Measurements from ENCODE around the gene KCNH4. TPM values are rescaled to one million over a fixed set of nuclear protein-coding genes. Genes with fewer than 3 reads are reported as not detected.

KCNH4 gene
- total and polyA plus RNA-seq, 2 of the 13 experiments (the other 11 are each of a cell fraction or from before 2014, with no cell fraction given): 0.01 to 0.09 TPM

DNA sequence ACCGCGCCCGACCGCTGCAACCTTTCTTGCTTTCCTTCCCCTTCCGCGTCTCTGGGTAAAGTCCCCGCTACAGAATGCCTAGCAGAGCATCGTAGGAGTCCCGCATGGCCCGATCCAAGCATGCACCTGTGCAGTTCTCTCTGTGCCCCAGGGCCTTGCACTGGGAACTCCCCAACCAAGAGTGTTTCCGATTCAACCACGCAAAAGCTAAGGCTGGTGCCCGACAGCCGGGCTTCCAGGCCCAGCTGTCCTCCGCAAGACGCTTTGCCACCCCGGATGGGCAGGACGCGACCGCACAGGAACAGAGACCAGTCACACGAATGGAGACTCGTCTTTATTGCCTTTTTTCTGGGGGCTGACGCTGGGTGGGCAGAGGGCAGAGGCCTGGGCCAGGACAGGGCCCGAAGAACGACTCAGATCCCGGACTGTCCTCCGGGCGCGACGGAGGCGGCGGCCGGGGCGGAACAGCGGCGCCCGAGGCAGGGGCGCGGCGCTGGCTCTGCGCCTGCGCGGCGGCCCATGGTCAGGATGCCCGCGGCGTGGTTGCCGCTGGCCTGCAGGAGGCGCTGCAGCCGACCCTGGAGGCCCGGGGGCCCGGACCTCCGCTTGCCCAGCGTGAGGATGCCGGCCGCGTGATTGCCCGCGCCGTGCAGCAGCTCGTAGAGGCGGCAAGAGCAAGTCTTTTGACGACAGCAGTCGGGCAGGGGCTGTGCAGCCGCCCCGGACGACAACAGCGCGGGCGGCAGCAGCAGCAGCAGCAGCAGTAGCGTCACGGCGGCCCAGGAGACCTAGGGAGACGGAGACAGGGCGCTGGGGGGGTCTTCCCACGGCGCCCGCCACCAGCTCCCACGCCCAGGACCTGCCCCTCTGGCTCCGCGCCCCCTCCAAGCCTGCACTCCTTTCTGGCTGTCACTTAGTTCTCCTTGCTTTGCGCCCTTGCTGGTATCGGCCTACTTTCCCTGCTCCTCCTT lies 3.1 kb upstream of the KCNH4 start (continued):
- TF ChIP-seq ZNF691 (CRISPR knock-in tag; IDR thresholded peaks at IDR 0.05; ENCODE audit: borderline replicate concordance, low read depth) (peak; percentile 70; the same call in 1 of the 2 replicates), ZBTB42 (CRISPR knock-in tag; IDR thresholded peaks at IDR 0.05) (peak; percentile 86; the same call in 1 of the 2 replicates), REST (IDR thresholded peaks at IDR 0.05; ENCODE audit: borderline replicate concordance in 1 of 2, low read depth in 1 of 2, low read length in 2 of 2) (peak in 1 of 2 experiments; percentile 50; a peak in 1 of 4 replicates), ZNF431 (CRISPR knock-in tag; IDR thresholded peaks at IDR 0.05; ENCODE audit: borderline replicate concordance, low read depth) (peak; percentile 80; the same call in 1 of the 2 replicates), ZFP90 (CRISPR knock-in tag; IDR thresholded peaks at IDR 0.05; ENCODE audit: borderline replicate concordance) (peak; percentile 71; the same call in 1 of the 2 replicates), ZC3H4 (CRISPR knock-in tag; IDR thresholded peaks at IDR 0.05; ENCODE audit: borderline replicate concordance) (no peak), PLRG1 (conservative IDR thresholded peaks at IDR 0.05) (no peak), ZMYM3 (CRISPR knock-in tag; IDR thresholded peaks at IDR 0.05) (no peak; the same call in 1 of the 2 replicates), FIP1L1 (IDR thresholded peaks at IDR 0.05; ENCODE audit: borderline replicate concordance, insufficient read depth, low read depth, low read length) (0 out of 2 replicates have a peak, but pooled peaks have one; percentile 39), NFIC (IDR thresholded peaks at IDR 0.05; ENCODE audit: low read length) (no peak), ZNF761 (CRISPR knock-in tag; conservative IDR thresholded peaks at IDR 0.05) (peak; percentile 59; the same call in 1 of the 2 replicates)
- TF ChIP-seq, protein P1, sequence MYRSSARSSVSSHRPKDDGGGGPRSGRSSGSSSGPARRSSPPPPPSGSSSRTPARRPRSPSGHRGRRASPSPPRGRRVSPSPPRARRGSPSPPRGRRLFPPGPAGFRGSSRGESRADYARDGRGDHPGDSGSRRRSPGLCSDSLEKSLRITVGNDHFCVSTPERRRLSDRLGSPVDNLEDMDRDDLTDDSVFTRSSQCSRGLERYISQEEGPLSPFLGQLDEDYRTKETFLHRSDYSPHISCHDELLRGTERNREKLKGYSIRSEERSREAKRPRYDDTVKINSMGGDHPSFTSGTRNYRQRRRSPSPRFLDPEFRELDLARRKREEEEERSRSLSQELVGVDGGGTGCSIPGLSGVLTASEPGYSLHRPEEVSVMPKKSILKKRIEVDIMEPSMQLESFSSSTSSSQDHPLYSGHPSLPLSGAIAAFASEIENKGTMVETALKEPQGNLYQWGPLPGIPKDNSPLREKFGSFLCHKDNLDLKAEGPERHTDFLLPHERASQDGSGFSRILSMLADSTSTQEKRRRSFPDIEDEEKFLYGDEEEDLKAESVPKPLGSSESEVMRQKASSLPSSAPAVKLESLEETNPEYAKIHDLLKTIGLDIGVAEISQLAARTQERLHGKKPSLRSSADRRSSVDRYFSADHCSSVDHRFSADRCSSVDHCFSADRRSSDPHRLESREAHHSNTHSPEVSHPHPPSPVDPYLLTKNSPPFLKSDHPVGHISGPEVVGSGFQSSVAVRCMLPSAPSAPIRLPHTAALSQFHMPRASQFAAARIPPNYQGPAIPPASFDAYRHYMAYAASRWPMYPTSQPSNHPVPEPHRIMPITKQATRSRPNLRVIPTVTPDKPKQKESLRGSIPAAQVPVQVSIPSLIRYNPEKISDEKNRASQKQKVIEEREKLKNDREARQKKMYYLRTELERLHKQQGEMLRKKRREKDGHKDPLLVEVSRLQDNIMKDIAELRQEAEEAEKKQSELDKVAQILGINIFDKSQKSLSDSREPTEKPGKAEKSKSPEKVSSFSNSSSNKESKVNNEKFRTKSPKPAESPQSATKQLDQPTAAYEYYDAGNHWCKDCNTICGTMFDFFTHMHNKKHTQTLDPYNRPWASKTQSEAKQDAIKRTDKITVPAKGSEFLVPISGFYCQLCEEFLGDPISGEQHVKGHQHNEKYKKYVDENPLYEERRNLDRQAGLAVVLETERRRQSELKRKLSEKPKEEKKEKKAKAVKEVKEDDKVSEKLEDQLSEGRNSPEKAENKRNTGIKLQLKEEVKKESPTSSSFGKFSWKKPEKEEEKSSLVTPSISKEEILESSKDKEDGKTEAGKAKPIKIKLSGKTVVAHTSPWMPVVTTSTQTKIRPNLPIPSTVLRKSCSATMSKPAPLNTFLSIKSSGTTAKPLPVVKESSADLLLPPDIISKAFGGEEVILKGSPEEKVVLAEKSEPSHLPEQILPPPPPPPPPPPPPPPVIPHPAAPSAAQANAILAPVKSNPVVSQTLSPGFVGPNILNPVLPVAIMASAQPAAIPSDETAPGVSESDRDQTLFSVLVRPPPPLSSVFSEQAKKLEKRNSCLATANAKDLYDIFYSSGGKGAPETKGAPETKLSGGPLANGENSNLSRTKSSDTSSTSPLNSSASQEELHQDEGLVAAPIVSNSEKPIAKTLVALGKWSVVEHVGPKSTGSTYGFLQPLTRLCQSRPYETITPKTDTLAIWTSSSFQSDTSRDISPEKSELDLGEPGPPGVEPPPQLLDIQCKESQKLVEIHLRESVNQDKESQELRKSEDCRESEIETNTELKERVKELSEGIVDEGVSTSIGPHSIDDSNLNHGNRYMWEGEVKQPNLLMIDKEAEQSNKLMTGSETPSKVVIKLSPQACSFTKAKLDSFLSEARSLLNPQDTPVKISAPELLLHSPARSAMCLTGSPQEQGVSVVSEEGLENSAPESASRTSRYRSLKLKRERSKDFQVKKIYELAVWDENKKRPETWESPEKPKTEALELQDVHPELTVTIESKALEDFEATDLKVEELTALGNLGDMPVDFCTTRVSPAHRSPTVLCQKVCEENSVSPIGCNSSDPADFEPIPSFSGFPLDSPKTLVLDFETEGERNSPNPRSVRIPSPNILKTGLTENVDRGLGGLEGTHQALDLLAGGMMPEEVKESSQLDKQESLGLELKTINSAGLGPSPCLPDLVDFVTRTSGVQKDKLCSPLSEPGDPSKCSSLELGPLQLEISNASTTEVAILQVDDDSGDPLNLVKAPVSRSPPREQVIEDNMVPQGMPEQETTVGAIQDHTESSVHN (CRISPR knock-in tag; IDR thresholded peaks at IDR 0.05): peak; percentile 10; the same call in 1 of the 2 replicates
- TF ChIP-seq, protein P2, sequence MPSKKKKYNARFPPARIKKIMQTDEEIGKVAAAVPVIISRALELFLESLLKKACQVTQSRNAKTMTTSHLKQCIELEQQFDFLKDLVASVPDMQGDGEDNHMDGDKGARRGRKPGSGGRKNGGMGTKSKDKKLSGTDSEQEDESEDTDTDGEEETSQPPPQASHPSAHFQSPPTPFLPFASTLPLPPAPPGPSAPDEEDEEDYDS (CRISPR knock-in tag; IDR thresholded peaks at IDR 0.05): peak; percentile 54

All from HepG2 (cell line).